ENCODE data around the gene CREB1. TPM values are rescaled to one million over a fixed set of nuclear protein-coding genes. Genes with fewer than 3 reads are reported as not detected.

The CREB1 gene
- total RNA-seq, 4 donors from 2014 or later, result 41.9 to 56.1 (median 51.9) TPM

- H3K9me3 ChIP-seq, result no peaks in the 10 kb centered on the region
- in situ Hi-C loops (cut with MboI; ENCODE audit: low pct_ligation_motif_present in 1 of 4, low pct_unique_long_range_greater_than_20kb in 1 of 4, low sequenced_read_pairs in 3 of 4), result loop anchor here in 1 of 4 donors (25.0 kb wide), 1 partner anchor 659 kb away; the partner anchor contains the start of genes IDH1 and PIKFYVE
- H3K4me1 ChIP-seq, result no peaks in the 10 kb centered on the region
Measured at GRCh38 chr2:207603486-207603885, 73.7 kb downstream of the CREB1 start.

GRCh38 chr2:207606399-207606798, 76.6 kb downstream of the CREB1 start:
- no peak overlapping the region for H3K27ac ChIP-seq
- no peak for TF ChIP-seq POLR2AphosphoS5 (IDR thresholded peaks at IDR 0.05)
- TF ChIP-seq POLR2A (IDR thresholded peaks at IDR 0.05), result no peak
- TF ChIP-seq EP300 (IDR thresholded peaks at IDR 0.05; ENCODE audit: low read depth), result no peak
- TF ChIP-seq CTCF (IDR thresholded peaks at IDR 0.05), result no peak
- 99 to 100% methylated on average over 1 to 7 of the region's 7 CpGs for WGBS, 2 donors (ENCODE audit: low coverage in 1 of 2)
- in situ Hi-C loops (cut with MboI; ENCODE audit: low pct_ligation_motif_present in 1 of 4, low pct_unique_long_range_greater_than_20kb in 1 of 4, low sequenced_read_pairs in 3 of 4), result loop anchor here in 1 of 4 donors (25.0 kb wide), 1 partner anchor 656 kb away; the partner anchor contains the start of genes IDH1 and PIKFYVE
- no peak overlapping the region for H3K4me3 ChIP-seq
- DNase-seq, result no peak
- no peaks in the 10 kb centered on the region for H3K4me1 ChIP-seq
- no peaks in the 10 kb centered on the region for H3K36me3 ChIP-seq
- no peaks in the 10 kb centered on the region for H3K9me3 ChIP-seq
- H3K27me3 ChIP-seq, result no peaks in the 10 kb centered on the region
- intact Hi-C loops (cut with DNase I; ENCODE audit: low total_unique reads), result no loop called here

More at GRCh38 chr2:207603486-207603885, 73.7 kb downstream of the CREB1 start:
- intact Hi-C loops (cut with DNase I; ENCODE audit: low total_unique reads), result no loop called here
- Histone ChIP-seq H3K4me3 (no peak overlapping the region), H3K36me3 (no peaks in the 10 kb centered on the region), H3K27me3 (no peaks in the 10 kb centered on the region), H3K27ac (no peak overlapping the region)
- 10 to 52% methylated on average over 2 of the region's 2 CpGs for WGBS, 2 donors (ENCODE audit: low coverage in 1 of 2)
- no peak for TF ChIP-seq POLR2A (IDR thresholded peaks at IDR 0.05)
- TF ChIP-seq POLR2AphosphoS5 (IDR thresholded peaks at IDR 0.05), result no peak
- TF ChIP-seq CTCF (IDR thresholded peaks at IDR 0.05), result no peak
- no peak for TF ChIP-seq EP300 (IDR thresholded peaks at IDR 0.05; ENCODE audit: low read depth)
- DNase-seq, result no peak

GRCh38 chr2:207606829-207607228, 77.1 kb downstream of the CREB1 start:
- Histone ChIP-seq H3K27ac (no peak overlapping the region), H3K27me3 (no peaks in the 10 kb centered on the region), H3K4me3 (no peak overlapping the region), H3K36me3 (no peaks in the 10 kb centered on the region), H3K4me1 (no peaks in the 10 kb centered on the region), H3K9me3 (no peaks in the 10 kb centered on the region)
- WGBS, 2 donors (ENCODE audit: low coverage in 1 of 2), result 94 to 98% methylated on average over 5 of the region's 5 CpGs
- in situ Hi-C loops (cut with MboI; ENCODE audit: low pct_ligation_motif_present in 1 of 4, low pct_unique_long_range_greater_than_20kb in 1 of 4, low sequenced_read_pairs in 3 of 4), result loop anchor here in 1 of 4 donors (25.0 kb wide), 1 partner anchor 655 kb away; the partner anchor contains the start of genes IDH1 and PIKFYVE
- DNase-seq, result no peak
- intact Hi-C loops (cut with DNase I; ENCODE audit: low total_unique reads), result no loop called here
- TF ChIP-seq CTCF (IDR thresholded peaks at IDR 0.05) (no peak), EP300 (IDR thresholded peaks at IDR 0.05; ENCODE audit: low read depth) (no peak), POLR2A (IDR thresholded peaks at IDR 0.05) (no peak), POLR2AphosphoS5 (IDR thresholded peaks at IDR 0.05) (no peak)

GRCh38 chr2:207612714-207613113, 83.0 kb downstream of the CREB1 start:
- H3K4me3 ChIP-seq, result no peak overlapping the region
- H3K4me1 ChIP-seq, result peaks cover 0 to 5% (median 2%) of the 10 kb centered on the region in 4 donors
- no peaks in the 10 kb centered on the region for H3K36me3 ChIP-seq
- DNase-seq, result no peak
- H3K27ac ChIP-seq, result no peak overlapping the region
- H3K9me3 ChIP-seq, result no peaks in the 10 kb centered on the region
- intact Hi-C loops (cut with DNase I; ENCODE audit: low total_unique reads), result no loop called here
- 87 to 90% methylated on average over 4 of the region's 4 CpGs for WGBS, 2 donors (ENCODE audit: low coverage in 1 of 2)
- TF ChIP-seq CTCF (IDR thresholded peaks at IDR 0.05) (no peak), POLR2A (IDR thresholded peaks at IDR 0.05) (no peak), POLR2AphosphoS5 (IDR thresholded peaks at IDR 0.05) (no peak), EP300 (IDR thresholded peaks at IDR 0.05; ENCODE audit: low read depth) (no peak)
- in situ Hi-C loops (cut with MboI; ENCODE audit: low pct_ligation_motif_present in 1 of 4, low pct_unique_long_range_greater_than_20kb in 1 of 4, low sequenced_read_pairs in 3 of 4), result loop anchor here in 1 of 4 donors (25.0 kb wide), 1 partner anchor 650 kb away; the partner anchor contains the start of genes IDH1 and PIKFYVE
- H3K27me3 ChIP-seq, result no peaks in the 10 kb centered on the region
